HEK293 (cell line): ENCODE measurements around the gene DUSP6.

Source experiments
- ZBTB49 ChIP-seq: fragments of 450-650 bp; formaldehyde crosslinking; IDR thresholded peaks from 2 replicates; pipeline ENCODE4 v1.5.1; 2016; ENCODE audit warnings: missing biosample characterization, missing genetic modification characterization, low read depth
- ZSCAN18 ChIP-seq: fragments of 450-650 bp; formaldehyde crosslinking; IDR thresholded peaks from 2 replicates; pipeline ENCODE4 v1.5.1; 2016; ENCODE audit warnings: missing biosample characterization, missing genetic modification characterization
- ZSCAN23 ChIP-seq: fragments of 450-650 bp; formaldehyde crosslinking; IDR thresholded peaks from 2 replicates; pipeline ENCODE4 v1.5.1; 2016; ENCODE audit warnings: missing biosample characterization, missing genetic modification characterization
- TF ChIP-seq, protein P1 (sequence below): fragments of 450-650 bp; formaldehyde crosslinking; IDR thresholded peaks from 2 replicates; pipeline ENCODE4 v1.5.1; 2016; ENCODE audit warnings: missing biosample characterization, missing genetic modification characterization
- TF ChIP-seq, protein P2 (sequence below): fragments of 450-650 bp; IDR thresholded peaks from 2 replicates; pipeline ENCODE4 v1.5.1; 2018; ENCODE audit warnings: missing biosample characterization, missing genetic modification characterization

GRCh38 chr12:89314060-89314761 lies 38.1 kb downstream of the DUSP6 start:
- TF ChIP-seq, protein P1, sequence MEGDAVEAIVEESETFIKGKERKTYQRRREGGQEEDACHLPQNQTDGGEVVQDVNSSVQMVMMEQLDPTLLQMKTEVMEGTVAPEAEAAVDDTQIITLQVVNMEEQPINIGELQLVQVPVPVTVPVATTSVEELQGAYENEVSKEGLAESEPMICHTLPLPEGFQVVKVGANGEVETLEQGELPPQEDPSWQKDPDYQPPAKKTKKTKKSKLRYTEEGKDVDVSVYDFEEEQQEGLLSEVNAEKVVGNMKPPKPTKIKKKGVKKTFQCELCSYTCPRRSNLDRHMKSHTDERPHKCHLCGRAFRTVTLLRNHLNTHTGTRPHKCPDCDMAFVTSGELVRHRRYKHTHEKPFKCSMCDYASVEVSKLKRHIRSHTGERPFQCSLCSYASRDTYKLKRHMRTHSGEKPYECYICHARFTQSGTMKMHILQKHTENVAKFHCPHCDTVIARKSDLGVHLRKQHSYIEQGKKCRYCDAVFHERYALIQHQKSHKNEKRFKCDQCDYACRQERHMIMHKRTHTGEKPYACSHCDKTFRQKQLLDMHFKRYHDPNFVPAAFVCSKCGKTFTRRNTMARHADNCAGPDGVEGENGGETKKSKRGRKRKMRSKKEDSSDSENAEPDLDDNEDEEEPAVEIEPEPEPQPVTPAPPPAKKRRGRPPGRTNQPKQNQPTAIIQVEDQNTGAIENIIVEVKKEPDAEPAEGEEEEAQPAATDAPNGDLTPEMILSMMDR = no peak
- TF ChIP-seq, protein P2, sequence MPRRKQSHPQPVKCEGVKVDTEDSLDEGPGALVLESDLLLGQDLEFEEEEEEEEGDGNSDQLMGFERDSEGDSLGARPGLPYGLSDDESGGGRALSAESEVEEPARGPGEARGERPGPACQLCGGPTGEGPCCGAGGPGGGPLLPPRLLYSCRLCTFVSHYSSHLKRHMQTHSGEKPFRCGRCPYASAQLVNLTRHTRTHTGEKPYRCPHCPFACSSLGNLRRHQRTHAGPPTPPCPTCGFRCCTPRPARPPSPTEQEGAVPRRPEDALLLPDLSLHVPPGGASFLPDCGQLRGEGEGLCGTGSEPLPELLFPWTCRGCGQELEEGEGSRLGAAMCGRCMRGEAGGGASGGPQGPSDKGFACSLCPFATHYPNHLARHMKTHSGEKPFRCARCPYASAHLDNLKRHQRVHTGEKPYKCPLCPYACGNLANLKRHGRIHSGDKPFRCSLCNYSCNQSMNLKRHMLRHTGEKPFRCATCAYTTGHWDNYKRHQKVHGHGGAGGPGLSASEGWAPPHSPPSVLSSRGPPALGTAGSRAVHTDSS = no peak
- TF ChIP-seq ZBTB49 (tag by site-specific recombination) = no peak
- TF ChIP-seq ZSCAN18 (tag by site-specific recombination) = no peak
- TF ChIP-seq ZSCAN23 = no peak
